ENCODE measurements around the gene ADCK1. TPM values are rescaled to one million over a fixed set of nuclear protein-coding genes. Genes with fewer than 3 reads are reported as not detected.

The ADCK1 gene
- polyA plus RNA-seq, 3 donors, result 3.7 to 33.0 (median 5.4) TPM

DNA sequence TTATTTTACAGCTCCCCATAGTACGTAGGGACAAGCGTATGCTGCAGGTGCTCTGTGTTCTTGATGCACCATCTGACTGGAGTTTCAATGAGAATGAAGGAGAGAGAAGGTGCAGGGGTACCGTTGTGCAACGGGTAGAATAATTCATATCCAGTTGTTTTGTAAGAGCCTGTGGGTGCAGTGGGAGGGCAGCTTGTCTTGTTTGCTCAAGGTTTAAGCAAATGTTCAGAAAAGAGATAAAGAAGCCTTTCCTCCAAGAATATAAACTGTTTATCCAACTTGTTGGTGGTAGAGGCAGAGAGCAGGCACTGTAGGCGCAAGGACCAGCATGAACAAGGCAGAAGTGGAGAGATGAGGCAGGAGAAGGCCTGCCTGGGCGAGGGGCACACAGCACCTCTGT is 64.2 kb downstream of the ADCK1 start:
- Mint-ChIP-seq H3K27me3 (ENCODE audit: low read depth in 3 of 3) (peaks cover 0 to 2% (median 0%) of the 10 kb centered on the region in 3 donors), H3K4me3 (no peak overlapping the region), H3K36me3 (peaks cover 13 to 20% of the 10 kb centered on the region in 2 donors), H3K4me1 (no peaks in the 10 kb centered on the region), H3K27ac (no peak overlapping the region), H3K9me3 (peaks cover 0 to 8% (median 4%) of the 10 kb centered on the region in 7 donors)
- Histone ChIP-seq H3K79me2 (ENCODE audit: insufficient read depth, low read length) (no peaks in the 10 kb centered on the region), H3K36me3 (replicated peaks in 1 of 2; ENCODE audit: control insufficient read depth in 1 of 2, insufficient read depth in 2 of 2, low read length in 2 of 2) (no peaks in the 10 kb centered on the region), H3K27ac (ENCODE audit: low read depth in 1 of 2, low read length in 2 of 2) (no peak overlapping the region), H3K27me3 (ENCODE audit: control insufficient read depth in 2 of 2, insufficient read depth in 2 of 2, low read length in 2 of 2) (no peaks in the 10 kb centered on the region), H3K9ac (ENCODE audit: insufficient read depth, low read length, poor library complexity, severe bottlenecking) (no peak overlapping the region), H2AFZ (ENCODE audit: insufficient read depth, low read depth, low read length, poor library complexity, severe bottlenecking) (no peak overlapping the region), H3K9me3 (replicated peaks in 1 of 2; ENCODE audit: control insufficient read depth in 1 of 2, insufficient read depth in 1 of 2, low read length in 2 of 2) (peaks cover 0 to 5% of the 10 kb centered on the region in 2 donors), H3K4me3 (replicated peaks in 1 of 3; ENCODE audit: low read depth in 2 of 3, low read length in 3 of 3) (no peak overlapping the region), H3K4me2 (replicated peaks; ENCODE audit: extremely low read depth, low read length, poor library complexity, severe bottlenecking) (no peak overlapping the region), H4K20me1 (ENCODE audit: insufficient read depth, low read length) (peaks cover 4% of the 10 kb centered on the region), H3K4me1 (ENCODE audit: control insufficient read depth in 1 of 2, insufficient read depth in 2 of 2, low read length in 2 of 2) (no peaks in the 10 kb centered on the region)
- WGBS (ENCODE audit: insufficient coverage), result 72% methylated on average over 5 of the region's 6 CpGs
- no peak for DNase-seq
- intact Hi-C loops (cut with micrococcal nuclease), result loop anchor here in 1 of 2 donors (5.0 to 10.0 kb wide), 2 partner anchors 701 to 733 kb away; no protein-coding TSS in a partner anchor
- no peak for TF ChIP-seq CTCF (IDR thresholded peaks at IDR 0.05)

DNA sequence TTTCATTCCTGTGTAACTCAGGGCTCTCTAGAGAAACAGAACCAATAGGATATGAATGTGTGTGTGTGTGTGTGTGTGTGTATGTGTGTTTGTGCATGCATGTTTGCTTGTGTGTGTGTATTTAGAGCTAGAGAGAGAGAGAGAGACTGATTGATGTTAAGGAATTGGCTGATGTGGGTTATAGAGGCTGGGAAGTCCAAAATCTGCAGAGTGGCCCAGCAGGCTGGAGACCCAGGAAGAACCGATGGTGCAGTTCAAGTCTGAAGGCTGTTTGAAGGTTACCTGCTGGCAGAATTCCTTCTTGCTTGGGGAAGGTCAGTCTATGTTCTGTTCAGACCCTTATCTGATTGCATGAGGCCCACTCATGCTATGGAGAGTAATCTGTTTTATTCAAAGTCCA is 64.7 kb downstream of the ADCK1 start:
- Histone ChIP-seq H3K9ac (ENCODE audit: insufficient read depth, low read length, poor library complexity, severe bottlenecking) (no peak overlapping the region), H3K4me2 (replicated peaks; ENCODE audit: extremely low read depth, low read length, poor library complexity, severe bottlenecking) (no peak overlapping the region), H3K4me1 (ENCODE audit: control insufficient read depth in 1 of 2, insufficient read depth in 2 of 2, low read length in 2 of 2) (no peaks in the 10 kb centered on the region), H3K27me3 (ENCODE audit: control insufficient read depth in 2 of 2, insufficient read depth in 2 of 2, low read length in 2 of 2) (no peaks in the 10 kb centered on the region), H3K27ac (ENCODE audit: low read depth in 1 of 2, low read length in 2 of 2) (no peak overlapping the region), H3K4me3 (replicated peaks in 1 of 3; ENCODE audit: low read depth in 2 of 3, low read length in 3 of 3) (no peak overlapping the region), H3K79me2 (ENCODE audit: insufficient read depth, low read length) (no peaks in the 10 kb centered on the region), H4K20me1 (ENCODE audit: insufficient read depth, low read length) (peaks cover 4% of the 10 kb centered on the region), H2AFZ (ENCODE audit: insufficient read depth, low read depth, low read length, poor library complexity, severe bottlenecking) (no peak overlapping the region), H3K36me3 (replicated peaks in 1 of 2; ENCODE audit: control insufficient read depth in 1 of 2, insufficient read depth in 2 of 2, low read length in 2 of 2) (no peaks in the 10 kb centered on the region), H3K9me3 (replicated peaks in 1 of 2; ENCODE audit: control insufficient read depth in 1 of 2, insufficient read depth in 1 of 2, low read length in 2 of 2) (peaks cover 0 to 5% of the 10 kb centered on the region in 2 donors)
- peaks cover 13 to 20% of the 10 kb centered on the region in 2 donors for H3K36me3 Mint-ChIP-seq
- TF ChIP-seq CTCF (IDR thresholded peaks at IDR 0.05), result no peak
- intact Hi-C loops (cut with micrococcal nuclease), result loop anchor here in 1 of 2 donors (5.0 to 10.0 kb wide), 2 partner anchors 700 to 733 kb away; no protein-coding TSS in a partner anchor
- H3K27ac Mint-ChIP-seq, result no peak overlapping the region
- peaks cover 0 to 2% (median 0%) of the 10 kb centered on the region in 3 donors for H3K27me3 Mint-ChIP-seq (ENCODE audit: low read depth in 3 of 3)
- no peak overlapping the region for H3K4me3 Mint-ChIP-seq
- peaks cover 0 to 8% (median 4%) of the 10 kb centered on the region in 7 donors for H3K9me3 Mint-ChIP-seq
- H3K4me1 Mint-ChIP-seq, result no peaks in the 10 kb centered on the region
- DNase-seq, result no peak
- WGBS (ENCODE audit: insufficient coverage), result 100% methylated on average over 1 of the region's 1 CpG
